SKM-1 (cell line): ENCODE data around the gene SLC38A10.

Source experiments
- DNase-seq: peaks from one replicate; lab custom pipeline; 2025; ENCODE audit not compliant: unreplicated experiment; lab: John Stamatoyannopoulos, UW

Gene SLC38A10

DNA sequence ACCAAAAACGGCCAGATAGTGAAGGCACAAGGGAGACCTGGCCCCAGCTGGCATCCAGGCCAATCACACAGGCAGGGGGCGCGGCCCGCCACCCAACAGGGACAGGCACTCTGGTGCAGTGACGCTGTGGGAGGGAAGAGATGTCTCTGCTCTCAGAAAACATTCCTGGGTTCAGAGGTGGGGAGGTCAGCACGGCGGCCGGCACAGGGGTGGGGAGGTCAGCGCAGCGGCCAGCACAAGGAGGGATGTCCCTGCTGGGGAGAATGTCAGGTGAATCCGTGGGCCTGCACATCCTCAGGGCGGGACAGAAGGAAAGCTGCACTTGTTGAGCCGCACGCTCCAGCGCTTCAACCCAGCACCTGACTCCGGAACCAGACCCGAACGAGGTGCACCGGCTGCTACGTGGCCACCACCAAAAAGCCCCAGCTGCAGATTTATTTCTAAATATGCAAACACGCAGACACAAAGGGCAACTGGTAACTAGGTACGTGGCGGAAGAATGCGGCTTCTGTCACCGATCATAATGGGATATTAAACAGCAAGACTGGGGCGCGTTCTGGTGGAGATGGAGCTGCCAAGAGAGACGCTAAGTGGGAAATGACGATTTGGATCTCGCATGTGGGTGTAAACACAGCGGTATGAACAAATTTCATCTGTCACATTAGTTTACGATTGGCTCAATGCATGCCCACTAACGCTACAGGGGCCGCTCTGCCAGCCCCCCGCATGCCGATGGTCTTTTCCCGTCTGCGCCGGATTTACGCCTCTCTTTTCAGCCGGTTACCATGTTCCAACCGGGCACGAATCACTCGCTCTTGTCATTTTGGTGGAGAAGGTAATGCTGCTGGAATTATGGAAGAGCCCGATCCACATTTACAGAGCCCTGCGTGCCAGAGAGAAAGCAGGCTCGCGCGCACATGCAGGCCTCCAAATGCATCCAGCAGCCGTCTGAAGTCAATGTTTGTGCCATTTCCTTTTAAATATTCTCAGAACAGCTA is 15.5 kb downstream of the SLC38A10 start:
- DNase-seq = no peak

DNA sequence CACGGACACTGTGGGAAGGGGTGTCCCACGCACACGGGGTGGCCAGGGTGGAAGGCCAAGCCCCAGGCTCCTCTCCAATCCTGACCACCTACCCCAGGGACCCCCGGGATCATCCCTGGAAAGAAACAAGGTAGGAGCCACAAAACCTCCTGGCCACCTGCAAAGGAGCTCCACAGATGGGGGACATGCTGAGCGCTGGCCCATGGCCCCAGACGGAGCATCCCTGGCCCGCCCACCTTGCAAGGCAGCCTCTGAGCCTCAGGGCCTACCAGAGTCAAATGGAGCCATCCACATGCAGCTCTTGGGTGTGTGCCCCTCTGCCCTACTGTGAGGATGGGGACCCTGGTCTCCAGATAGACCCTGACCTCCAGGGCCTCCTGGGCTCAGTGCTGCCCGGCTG is 16.3 kb downstream of the SLC38A10 start:
- no peak for DNase-seq

DNA sequence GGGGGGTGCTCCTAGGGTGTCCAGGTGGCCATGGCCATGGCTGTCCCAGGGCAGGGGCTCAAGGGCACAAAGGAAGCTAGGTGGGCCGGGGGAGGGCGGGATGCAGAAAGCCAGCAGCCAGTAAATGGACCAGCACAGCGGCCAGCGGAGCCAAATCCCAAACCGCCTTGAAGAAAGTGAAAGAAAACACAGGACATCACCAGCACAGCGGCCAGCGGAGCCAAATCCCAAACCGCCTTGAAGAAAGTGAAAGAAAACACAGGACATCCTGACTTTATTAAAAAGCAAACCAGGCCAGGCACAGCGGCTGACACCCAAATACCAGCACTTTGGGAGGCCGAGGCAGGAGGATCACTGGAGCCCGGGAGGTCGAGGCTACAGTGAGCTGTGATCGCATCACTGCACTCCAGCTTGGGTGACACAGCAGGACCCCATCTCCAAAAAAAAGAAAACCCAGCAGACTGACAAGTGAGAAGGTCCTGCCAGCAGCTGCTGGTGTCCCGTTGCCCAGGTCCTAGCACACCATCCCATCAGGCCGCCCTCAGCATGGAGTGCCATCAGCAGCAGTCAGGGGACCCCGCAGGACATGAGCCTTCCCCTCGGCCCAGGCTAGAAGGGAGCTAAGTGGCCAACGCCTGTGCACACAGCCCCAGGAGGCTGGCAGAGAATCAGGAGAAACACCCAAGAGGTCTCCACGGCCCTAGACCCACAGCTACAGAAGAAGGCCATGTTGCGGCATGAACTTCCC is 17.0 kb downstream of the SLC38A10 start:
- no peak for DNase-seq

DNA sequence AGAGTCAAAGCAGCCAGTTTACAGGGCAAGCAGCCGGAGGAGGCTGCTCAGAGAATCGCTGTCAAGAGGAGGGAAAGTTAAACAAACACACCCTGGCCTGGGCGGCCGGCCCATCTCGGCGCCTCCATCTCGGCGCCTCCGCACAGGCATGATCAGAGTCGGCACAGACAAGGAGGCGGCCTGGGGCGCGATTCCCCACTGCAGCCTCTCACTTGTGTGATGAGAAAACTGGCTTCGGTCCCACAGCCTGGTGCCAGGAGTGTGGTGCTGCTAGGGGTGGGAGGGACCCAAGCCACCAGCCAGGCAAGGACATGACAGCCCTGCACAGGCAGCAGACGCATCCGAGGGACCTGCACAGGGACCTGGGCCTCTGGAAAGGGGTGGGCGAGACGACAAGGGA is 17.7 kb downstream of the SLC38A10 start:
- no peak for DNase-seq

DNA sequence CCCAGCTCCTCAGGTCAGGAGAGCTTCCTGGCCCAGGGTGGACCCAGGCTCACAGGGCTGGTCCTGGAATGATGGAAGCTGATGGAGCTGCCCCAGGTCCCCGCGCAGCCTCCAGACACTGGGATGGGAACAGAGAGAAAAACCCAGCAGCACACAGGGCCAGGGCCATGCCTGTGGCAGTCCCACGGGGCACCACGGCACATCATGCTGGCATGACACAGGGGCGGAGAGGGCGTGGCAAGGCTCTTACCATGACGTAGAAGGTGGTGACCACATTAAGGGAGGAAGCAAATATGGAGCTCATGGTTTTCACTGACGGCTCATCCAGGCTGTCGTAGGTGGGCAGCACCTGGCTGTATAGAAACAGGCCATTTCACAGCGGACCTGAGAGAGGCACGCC is 18.3 kb downstream of the SLC38A10 start:
- DNase-seq = no peak

DNA sequence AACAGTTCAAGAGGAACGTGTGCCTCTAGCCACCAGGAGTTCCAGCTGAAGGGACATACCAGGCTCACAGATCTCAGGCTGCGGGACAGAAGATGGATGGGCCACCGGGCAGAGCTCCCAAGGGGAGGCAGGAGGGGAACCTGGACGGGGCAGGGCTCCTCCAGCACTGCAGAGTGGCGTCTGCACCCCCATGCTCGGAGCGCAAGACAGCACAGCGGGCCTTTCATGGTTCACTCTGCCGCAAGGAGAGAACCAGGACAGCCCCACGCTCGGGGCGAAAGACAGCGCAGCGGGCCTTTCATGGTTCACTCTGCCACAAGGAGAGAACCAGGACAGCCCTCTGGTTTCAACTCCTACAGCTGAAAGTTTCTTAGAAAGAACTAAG is 20.6 kb downstream of the SLC38A10 start:
- no peak for DNase-seq

DNA sequence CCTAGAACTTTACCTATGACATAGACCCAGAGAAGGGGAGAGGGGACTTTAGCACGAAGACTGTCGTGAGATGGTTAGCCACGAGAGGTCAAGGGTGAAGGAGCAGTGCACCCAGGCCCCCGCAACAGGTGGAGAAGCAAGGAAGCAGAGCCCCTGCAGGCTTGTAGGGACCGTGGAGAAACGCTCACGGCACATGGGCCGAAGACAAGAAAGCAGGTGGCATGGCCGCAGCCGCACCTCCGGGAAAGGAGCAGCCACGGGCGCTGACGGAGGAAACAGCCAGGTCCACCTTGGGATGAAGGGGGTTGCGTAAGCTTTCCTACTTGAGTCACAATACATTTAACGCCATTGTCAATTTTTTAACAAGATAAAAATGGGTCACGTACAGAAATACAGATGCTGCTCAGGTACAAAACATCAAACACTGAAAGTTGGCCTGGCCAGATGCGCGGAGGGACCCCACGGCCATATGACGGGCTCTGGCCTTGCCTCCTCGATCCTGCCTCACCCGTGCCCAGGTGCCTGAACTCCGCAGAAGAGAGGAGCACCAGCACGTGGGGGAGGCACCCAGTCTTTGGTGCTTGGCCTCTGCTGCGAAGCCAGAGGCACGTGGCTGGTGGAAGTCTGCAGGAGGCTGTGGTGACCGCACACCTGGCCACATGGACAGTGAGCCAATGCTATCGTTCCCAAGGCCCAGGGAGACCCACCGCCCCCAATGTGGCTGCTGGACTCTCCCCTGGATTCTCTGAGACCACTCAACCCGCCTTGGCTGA is 21.2 kb downstream of the SLC38A10 start:
- DNase-seq = no peak

DNA sequence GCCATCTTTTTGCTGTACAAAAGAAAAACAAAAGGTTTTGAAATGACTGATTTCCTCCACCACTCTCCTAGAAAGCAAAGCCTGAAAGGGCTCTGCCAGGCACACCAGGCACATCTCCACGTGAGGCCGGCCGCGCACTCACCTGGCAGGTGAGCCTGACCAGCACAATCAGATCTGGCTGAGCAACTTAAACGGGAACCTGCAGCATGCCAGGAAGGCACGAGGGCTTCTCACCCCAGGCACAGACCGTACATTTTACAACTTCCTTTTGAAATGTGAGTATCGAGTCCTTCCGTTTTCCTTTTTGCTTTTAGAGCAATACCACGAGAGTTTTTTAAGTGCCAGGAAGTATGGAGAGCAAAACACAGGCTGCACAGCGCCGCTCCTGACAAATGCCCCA is 22.5 kb downstream of the SLC38A10 start:
- no peak for DNase-seq

DNA sequence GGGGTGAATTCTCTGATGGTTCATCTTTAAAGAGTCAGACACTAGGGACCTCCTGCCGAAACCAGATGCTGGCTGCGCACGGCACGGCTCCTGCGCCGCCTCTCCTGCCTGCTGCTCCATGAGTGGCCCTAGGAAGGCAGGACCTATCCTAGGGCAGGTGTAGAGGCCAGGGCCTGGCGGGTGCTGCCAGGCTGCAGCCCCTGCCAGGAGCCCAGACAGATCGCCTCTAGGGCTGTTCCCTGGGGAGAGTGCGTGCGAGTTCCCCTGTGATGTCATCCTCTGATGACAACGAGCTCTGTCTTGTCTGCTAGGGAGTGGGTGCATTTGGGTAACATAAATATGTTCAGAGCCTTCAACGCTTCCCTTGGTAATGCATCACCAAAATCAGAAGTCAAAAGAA is 23.9 kb downstream of the SLC38A10 start:
- DNase-seq = no peak

DNA sequence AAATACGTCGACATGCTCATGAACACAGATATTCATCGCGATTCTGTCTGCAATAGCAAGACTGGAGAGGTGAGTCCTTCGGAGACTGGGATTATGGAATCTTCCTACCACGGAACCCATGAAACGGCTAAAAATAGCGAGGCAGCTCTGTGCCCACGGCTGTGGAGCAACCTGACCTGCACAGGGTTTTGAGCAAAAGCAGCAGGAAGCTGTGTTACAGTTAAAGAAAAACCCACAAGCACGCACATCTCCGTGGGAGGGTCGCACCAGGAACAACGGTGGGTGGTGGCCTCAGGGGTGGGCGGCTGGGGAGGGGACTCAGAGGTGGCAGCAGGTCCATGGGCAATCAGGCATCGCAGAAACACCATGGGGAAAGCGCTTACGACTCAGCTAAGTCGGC is 24.8 kb downstream of the SLC38A10 start:
- DNase-seq = no peak

DNA sequence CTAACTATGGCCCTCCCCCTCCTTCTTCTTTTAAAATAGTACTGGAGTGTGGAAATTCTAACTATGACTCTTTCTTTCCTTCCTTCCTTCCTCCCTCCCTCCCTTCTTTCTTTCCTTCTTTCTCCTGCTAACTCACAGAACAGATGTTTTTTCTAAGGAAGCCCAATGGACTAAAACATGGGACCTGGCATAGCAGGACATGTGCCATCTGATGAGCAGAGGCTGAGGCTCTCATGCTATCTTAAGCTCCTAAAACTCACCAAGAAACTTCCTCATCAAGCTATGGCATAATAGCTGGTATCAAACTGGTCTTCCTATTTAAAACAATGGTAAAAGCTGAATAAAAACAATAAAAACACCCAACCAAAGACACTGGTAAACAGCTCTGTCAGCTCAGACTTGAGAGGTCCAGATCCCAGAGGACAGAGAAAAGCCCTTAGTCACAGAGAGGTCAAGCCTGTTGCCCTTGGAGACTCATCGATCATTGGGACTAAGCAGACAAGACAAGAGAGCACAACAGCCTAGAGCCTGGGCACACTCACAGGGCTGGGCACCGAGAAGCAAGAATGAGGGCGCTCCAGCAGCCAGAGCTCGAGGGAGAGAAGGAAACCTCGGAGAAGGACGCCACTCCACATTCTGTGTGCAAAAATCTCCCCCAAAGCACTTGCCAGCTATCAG is 27.6 kb downstream of the SLC38A10 start:
- DNase-seq = no peak

DNA sequence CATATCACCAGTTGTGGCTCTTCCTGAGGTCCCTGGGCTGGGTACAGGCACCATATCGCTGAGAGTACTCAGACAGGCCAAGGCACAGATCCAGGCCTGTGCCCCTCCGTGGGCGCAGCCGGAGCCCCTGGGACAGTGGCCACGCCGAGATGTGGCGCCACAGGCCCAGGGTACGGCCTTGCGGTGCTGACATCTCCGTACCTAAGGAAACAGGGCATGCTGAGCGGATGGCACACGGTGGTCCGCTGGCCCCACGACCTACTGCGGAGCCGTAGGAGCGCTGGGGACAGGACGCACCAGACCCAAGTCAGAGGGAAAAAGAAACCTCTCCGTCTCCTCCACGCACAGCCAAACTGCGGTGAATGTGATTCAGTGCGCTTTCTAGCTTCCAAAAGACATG is 29.5 kb downstream of the SLC38A10 start:
- DNase-seq = no peak

DNA sequence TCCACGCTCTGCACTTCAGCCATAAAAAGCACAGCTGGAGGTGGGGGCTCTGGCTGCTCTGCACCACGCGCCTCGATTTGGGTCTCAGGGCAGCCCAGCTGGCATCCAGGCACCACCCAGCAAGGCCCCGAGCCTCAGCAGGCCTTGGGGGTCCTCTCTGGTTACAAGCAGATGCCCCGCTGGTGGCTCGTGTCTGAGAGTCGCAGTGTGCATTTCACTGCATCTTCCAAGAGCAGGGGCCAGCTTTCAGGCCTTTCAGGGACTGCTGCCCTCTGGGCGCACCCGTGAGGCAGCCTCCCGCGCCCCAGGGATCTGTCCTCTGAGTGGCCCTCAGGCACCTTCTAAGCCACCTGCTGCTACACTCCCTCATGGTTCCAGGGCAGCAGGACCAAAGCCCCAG is 30.5 kb downstream of the SLC38A10 start:
- DNase-seq = no peak

DNA sequence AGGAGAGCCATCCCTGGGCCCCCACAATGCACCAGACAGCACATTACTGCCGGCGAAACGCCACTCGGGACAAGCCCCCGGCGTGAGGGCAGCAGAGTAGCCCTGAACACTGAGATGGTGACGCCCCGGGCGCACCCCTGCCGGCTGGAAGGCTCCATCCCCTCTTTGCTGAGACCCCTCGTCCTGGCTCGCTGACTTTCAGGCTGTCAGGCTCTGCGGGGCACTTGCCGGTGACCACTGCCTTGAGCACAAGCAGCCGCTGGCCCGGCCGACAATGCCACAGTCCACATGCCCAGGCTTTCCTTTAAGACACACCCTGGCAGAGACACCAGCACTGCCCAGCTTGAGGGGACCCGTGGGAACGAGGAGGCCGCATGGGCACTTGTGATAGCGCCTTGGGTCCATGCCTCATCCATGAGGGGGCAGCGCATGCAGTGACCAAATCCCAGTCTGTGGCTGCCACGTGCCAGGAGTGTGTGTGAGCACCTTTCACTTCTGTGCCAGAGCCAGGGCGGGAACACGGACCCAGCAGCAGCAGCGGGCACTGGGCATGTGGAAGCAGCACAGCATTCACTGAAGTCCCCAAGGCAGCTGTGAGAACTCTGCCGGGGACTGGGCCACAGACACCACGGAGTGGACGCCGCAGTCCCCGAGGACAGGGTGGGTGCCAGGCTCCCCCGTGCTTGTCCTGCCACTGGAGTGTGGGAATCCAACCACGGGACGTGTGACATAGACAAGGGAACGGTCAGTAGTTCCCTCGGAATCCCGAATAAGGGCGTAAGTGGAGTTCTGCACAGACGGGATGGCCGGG is 31.5 kb downstream of the SLC38A10 start:
- DNase-seq = no peak

DNA sequence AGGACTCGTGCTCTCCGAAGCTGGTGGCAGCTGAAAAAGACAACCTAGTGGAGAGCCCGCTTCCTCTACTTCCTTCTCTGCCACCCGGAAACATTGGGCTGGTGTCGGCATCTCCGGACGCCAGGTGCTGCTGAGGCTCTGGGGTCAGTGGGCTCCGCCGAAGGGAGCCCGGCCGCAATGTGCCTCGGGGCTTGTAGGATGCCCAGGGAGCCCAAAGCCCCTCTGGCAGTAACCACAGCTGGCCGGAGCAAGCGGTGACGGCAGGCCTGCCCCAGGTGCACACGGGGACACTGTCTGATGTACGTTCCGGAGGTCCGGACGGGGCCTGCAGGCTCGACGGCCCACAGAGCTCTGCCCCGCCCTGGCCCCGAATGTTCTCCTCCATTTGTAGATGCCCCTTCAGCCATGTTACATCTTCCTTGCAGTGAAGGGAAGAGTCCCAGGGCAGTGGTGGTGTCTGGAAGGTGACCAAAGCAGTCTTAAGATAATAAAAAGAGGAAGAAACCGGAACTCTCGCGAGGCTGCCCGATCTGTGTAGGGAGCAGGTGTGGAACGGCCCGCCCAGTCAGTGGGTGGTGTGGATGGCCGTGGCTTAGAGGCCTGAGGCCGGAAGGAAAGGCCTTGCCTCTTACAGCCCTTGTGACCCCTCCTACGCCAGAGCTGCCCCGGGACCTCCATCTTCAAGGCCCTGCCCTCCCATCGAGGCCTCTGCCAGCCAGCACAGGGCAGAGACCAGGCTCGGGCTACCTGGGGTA is 33.3 kb downstream of the SLC38A10 start:
- no peak for DNase-seq

DNA sequence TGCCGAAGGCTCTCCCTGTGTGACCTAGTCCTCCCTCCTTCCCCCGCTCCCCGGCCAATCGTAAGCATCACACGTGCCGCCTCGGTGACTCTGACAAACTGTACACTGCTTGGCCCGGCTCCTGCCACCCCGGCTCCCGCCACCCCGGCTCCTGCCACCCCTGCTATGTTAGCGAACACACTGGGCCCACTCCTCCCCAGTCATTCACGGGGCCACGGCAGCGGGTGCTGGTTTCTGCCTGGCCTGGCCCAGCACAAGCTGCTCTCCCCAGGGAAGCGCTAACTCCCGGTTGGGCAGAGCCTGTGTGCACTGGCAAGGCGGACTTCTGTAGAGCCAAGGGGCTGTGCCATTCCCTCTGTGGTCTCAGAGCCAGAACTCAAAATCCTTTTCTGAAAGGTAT is 34.0 kb downstream of the SLC38A10 start:
- DNase-seq = no peak

DNA sequence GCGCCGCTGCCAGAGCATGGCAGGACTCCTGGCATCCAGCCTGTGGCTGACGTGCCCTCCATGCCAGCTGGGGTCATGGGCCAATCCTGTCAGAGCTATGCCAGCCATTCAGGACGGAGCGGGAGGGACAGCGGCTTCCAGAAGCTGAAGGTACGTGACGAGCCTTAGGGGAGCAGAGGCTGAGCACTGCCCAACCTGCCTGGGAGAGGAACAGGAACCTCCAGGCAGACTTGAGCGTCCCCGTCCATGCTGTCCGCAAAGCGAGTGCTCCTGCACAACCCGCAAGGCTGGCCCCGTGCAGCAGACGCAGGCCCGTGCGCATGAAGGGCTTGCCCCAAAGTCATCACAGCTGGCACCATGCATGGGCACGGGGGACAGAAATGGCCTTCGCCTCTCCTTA is 34.5 kb downstream of the SLC38A10 start:
- DNase-seq = no peak

DNA sequence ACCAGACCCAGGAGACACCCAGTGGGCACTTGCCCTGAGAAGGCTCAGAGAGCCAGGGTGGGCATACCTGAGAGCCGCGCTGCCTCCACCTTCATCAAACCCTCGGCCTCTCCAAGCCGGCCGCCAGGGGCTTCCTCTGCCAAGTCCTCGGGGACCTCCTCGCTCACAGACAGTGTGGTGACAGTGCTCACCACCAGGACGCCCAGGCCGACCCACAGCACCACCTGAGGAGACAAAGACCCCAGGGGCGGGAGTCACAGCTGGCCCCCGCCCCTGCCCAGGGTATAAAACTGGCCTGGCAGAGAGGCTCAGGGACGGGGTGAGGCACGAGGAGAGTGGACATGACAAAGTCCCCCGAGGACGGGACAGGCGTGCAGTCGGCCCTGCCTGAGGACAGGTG is 34.9 kb downstream of the SLC38A10 start:
- no peak for DNase-seq

DNA sequence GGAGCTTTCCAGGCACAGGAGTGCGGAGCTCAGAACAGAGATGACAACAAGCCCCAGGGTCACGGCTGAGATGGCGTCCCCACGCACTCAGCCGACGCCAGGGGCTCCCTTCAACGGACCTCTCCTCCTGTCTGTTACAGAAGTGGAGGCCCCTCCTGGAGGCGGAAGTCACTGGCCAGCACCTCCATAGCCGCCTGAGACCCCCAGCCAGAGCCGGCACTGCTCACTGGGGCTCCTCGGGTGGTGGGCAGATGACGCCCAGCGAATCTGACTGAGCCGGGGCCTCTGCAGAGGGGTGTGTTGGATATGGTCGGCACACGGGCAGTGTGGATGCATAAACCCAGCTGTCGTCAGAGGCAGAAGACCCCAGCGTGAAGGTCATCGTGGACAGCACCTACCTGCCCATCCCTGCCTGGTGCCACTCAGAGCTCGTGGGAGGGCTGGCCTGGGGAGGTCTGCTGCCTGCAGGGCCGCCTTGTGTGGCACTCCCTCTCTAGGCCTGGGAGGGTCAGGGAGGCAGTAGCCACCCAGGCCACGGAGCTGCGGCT is 36.0 kb downstream of the SLC38A10 start:
- DNase-seq = no peak
